Mesothelial cell of epicardium (in vitro differentiated cells): ENCODE results near the gene SAT2. TPM values are rescaled to one million over a fixed set of nuclear protein-coding genes. Genes with fewer than 3 reads are reported as not detected.

Experiments used
- DNase-seq, 2 experiments: peaks; one replicate each; pipeline ENCODE4 v3.0.0; 2021; ENCODE audit warnings: low spot score in 2 of 2; ENCODE audit not compliant: unreplicated experiment in 2 of 2
- H3K27ac Mint-ChIP-seq: 2 replicates; pipeline ENCODE4 v1.8.0; 2021; ENCODE audit warnings: mixed read lengths
- H3K27me3 Mint-ChIP-seq: 2 replicates; pipeline ENCODE4 v1.8.0; 2021; ENCODE audit warnings: low read depth, mixed read lengths
- H3K36me3 Mint-ChIP-seq: 2 replicates; pipeline ENCODE4 v1.8.0; 2021; ENCODE audit warnings: mixed read lengths
- H3K4me1 Mint-ChIP-seq: 2 replicates; pipeline ENCODE4 v1.8.0; 2021; ENCODE audit warnings: mixed read lengths
- H3K4me3 Mint-ChIP-seq: 2 replicates; pipeline ENCODE4 v1.8.0; 2021; ENCODE audit warnings: mild to moderate bottlenecking, moderate library complexity, mixed read lengths
- H3K9me3 Mint-ChIP-seq: 2 replicates; pipeline ENCODE4 v1.8.0; 2021; ENCODE audit warnings: mixed read lengths
- total RNA-seq: library from RNA; stranded (reverse); gene quantifications from 3 replicates; pipeline ENCODE4 v1.2.1, GENCODE V29; 2021
- TF ChIP-seq, protein P1 (sequence below): fragments of 200-600 bp; sonication (generic); IDR thresholded peaks from one replicate; pipeline ENCODE4 v1.5.0; 2021; ENCODE audit warnings: antibody characterized with exemption; ENCODE audit not compliant: unreplicated experiment

The SAT2 gene
- total RNA-seq, 1 donor from 2014 or later, result 87.7 TPM

DNA sequence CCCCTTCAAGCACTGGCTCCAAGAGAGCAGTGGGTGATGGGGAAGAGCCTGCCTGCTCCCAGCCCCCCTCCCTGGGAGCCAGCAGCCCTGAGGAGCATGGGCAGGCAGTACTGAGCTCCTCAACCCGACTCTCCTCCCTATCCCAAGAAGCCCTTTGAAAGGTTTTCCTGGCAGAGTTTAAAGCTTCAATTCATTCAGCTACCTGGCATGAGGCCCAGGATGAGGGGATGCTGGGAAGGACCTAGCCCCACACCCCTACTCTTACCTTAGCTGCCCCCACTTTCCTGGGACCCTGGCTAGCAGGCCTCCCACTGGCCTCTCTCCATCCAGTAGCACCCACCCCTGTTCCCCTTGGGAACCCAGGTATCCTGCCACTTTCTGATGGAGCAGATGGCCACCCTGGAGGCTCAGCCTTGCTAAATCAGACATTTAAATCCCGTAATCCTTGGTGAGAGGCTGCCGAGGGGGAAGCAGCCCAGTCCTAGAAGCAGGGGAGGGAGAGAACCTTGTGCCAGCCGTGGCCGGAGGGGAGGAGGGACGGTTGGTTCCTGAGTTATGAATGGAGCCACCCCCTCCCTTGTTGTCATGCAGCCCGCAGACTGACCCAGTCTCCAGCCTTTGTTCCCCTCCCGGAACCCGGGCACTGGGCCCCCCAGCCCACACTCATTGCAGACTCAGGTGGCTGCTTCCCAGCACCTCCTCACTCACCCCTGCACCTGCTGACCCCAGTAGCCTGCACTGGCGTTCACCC, 40.2 kb upstream of the SAT2 start:
- TF ChIP-seq, protein P1, sequence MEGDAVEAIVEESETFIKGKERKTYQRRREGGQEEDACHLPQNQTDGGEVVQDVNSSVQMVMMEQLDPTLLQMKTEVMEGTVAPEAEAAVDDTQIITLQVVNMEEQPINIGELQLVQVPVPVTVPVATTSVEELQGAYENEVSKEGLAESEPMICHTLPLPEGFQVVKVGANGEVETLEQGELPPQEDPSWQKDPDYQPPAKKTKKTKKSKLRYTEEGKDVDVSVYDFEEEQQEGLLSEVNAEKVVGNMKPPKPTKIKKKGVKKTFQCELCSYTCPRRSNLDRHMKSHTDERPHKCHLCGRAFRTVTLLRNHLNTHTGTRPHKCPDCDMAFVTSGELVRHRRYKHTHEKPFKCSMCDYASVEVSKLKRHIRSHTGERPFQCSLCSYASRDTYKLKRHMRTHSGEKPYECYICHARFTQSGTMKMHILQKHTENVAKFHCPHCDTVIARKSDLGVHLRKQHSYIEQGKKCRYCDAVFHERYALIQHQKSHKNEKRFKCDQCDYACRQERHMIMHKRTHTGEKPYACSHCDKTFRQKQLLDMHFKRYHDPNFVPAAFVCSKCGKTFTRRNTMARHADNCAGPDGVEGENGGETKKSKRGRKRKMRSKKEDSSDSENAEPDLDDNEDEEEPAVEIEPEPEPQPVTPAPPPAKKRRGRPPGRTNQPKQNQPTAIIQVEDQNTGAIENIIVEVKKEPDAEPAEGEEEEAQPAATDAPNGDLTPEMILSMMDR, result no peak
- Mint-ChIP-seq H3K27ac (no peak overlapping the region), H3K36me3 (peaks cover 22% of the 10 kb centered on the region)

DNA sequence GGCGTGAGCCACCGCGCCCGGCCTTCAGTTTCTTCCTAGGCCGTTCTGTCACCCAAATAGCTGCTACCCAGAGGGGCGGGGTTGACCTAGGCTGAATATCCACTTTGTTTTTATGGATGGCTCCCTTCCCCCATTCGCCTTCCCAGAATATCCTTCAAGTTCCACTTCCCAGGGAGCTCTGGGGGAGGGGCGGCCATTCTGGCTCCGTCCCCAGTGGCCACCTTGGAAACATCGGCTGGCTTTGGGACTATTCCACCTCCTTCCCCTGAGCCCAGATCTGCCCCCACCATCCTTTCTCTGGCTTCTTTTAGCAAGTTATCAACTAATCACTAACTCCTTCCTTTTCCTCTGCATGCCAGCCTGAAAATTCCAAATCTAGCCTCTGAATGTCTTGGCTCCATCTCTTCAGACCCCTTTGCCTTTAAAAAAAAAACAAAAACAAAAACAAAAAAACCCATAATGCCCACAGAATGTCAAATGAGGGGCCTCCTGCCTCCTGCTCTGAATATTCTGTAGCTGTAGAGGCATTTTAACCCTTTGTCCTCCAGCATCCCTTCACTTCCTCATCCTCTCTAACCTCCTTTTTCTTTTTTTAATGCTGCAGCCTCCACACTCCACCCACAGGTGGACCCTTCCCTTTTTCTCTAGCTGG, 29.5 kb upstream of the SAT2 start:
- DNase-seq, result no peak
- no peaks in the 10 kb centered on the region for H3K9me3 Mint-ChIP-seq

More for the DNA sequence above, 40.2 kb upstream of the SAT2 start:
- Mint-ChIP-seq H3K4me1 (no peaks in the 10 kb centered on the region), H3K9me3 (no peaks in the 10 kb centered on the region), H3K4me3 (no peak overlapping the region), H3K27me3 (no peaks in the 10 kb centered on the region)
- no peak for DNase-seq

DNA sequence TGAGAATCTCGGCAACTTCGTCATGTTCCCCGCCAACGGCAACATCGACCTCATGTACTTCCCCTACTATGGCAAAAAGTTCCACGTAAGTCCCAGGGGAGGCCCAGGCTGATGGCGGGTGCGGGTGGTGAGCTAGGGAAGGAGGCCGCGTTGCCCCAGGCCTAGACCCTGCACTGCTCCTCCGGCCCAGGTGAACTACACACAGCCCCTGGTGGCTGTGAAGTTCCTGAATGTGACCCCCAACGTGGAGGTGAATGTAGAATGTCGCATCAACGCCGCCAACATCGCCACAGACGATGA, 27.9 kb upstream of the SAT2 start:
- Mint-ChIP-seq H3K4me3 (no peak overlapping the region), H3K4me1 (peaks cover 37% of the 10 kb centered on the region), H3K36me3 (no peaks in the 10 kb centered on the region), H3K27ac (no peak overlapping the region), H3K9me3 (no peaks in the 10 kb centered on the region), H3K27me3 (peaks cover 40% of the 10 kb centered on the region)
- no peak for DNase-seq
- TF ChIP-seq, protein P1, result no peak

More for the DNA sequence above, 29.5 kb upstream of the SAT2 start:
- Mint-ChIP-seq H3K27ac (peak overlapping the region; percentile 27), H3K4me1 (peaks cover 28% of the 10 kb centered on the region), H3K27me3 (peaks cover 29% of the 10 kb centered on the region), H3K36me3 (no peaks in the 10 kb centered on the region), H3K4me3 (no peak overlapping the region)
- TF ChIP-seq, protein P1, result no peak

DNA sequence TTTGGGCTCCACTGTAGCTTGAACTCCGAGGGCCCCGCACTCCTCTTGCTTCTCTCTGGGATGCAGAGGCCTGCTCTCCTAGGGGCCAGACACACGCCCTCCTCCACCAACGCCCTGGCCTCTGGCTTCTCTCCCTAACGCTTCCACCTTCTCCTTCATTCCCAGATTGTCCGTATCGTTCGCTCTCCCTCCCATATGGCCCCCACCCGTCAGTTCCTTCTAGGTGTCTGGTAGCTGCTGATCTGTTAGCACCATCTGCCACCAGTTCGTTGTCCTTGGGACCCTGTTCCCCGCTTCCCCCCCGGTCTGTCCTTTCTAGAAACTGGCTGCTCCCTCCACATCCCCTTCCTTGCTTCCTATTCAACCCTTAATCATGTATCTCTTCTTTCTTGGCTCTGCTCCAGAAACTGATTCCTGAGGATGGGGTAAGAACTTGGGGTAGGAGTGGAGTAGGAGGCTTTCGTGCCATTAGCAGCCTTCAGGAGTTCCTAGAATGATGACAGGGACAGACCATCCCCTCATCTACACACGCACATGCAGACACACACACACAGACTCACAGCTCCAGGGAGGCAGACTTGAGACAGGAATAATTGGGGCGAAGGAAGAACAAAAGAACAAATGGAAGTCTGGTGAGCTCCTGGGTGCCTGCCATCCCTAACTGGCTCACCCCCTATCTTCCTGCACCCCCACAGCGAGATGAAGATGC, 27.4 kb upstream of the SAT2 start:
- peak overlapping the region; percentile 66 for H3K27ac Mint-ChIP-seq
- peaks cover 42% of the 10 kb centered on the region for H3K4me1 Mint-ChIP-seq
- no peaks in the 10 kb centered on the region for H3K36me3 Mint-ChIP-seq
- H3K4me3 Mint-ChIP-seq, result no peak overlapping the region
- no peaks in the 10 kb centered on the region for H3K9me3 Mint-ChIP-seq
- DNase-seq, result no peak
- H3K27me3 Mint-ChIP-seq, result peaks cover 45% of the 10 kb centered on the region
- TF ChIP-seq, protein P1, result no peak

DNA sequence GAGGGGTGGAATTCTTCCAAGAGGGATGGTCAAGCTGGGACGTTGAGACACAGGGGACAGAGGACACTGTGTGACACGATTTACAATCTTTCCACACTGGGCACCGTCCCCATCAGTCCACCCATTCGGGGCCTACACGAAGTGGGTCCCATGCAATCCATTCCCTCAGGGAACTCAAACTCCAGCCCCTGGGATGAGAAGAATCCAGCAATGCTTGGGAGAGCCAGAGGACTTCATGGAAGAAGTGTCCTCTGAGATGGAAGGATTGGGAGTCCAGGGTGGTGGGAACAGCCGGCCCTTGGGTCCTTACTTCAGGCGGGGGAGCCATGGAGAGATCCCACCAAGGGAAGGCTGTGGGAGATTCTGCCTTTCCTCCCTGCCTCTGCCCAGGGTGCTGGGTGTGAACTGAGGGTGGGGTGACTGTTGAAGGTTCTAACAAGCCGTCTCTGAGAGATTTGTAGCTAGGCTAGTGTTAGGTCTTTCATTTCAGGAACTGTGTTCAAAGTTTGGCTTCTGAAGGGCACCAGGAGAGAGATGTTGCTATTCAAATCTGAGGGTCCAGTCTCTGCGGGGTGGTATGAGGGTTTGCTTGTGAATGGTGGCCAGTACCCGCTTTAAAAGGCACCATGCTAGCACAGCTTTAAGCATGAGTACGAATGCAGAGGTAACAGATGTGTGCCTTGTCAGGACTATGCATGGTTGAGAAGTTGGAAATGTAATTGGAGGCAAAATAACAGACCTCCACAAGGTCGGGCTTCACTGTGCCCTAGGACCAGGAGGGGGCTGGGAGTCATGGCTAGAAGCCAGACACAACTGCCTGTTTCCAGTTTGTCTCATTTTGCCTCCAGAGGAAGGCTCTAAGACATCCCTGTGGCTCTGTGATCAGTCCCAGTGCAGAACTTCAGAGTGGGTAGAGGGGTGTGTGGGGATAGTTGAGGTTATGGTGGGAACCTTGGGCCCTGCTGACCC, 25.1 kb upstream of the SAT2 start:
- H3K27me3 Mint-ChIP-seq, result peaks cover 60% of the 10 kb centered on the region

More for the DNA sequence above, 25.1 kb upstream of the SAT2 start:
- Mint-ChIP-seq H3K4me3 (peak overlapping the region; percentile 66), H3K36me3 (no peaks in the 10 kb centered on the region), H3K4me1 (peaks cover 44% of the 10 kb centered on the region), H3K27ac (no peak overlapping the region), H3K9me3 (no peaks in the 10 kb centered on the region)
- TF ChIP-seq, protein P1, result no peak
- no peak for DNase-seq
